PC-3 (cell line): ENCODE data around the gene FASTKD3. TPM values are rescaled to one million over a fixed set of nuclear protein-coding genes. Genes with fewer than 3 reads are reported as not detected.

ENCODE experiments used
- ATAC-seq: fragments of 200-7000 bp; cut with Tn5 transposase; 2 replicates; pipeline ENCODE4 v1.9.1; 2020; ENCODE audit warnings: mild to moderate bottlenecking, moderate library complexity
- BruUV-seq: library from RNA; stranded (reverse); fragments of 400-500 nt; replicated peaks from 2 replicates; lab custom pipeline; 2021; lab: Mats Ljungman, UMichigan
- CTCF ChIA-PET: fragments of 300-600 bp; sonication (Branson Sonifier 250); formaldehyde crosslinking; loops from one replicate; lab custom pipeline; 2022; ENCODE audit warnings: antibody characterized with exemption; lab: Charles Lee
- POLR2A ChIA-PET: fragments of 300-600 bp; sonication (Branson Sonifier 250); formaldehyde crosslinking; loops from one replicate; lab custom pipeline; 2022; ENCODE audit warnings: antibody characterized with exemption; ENCODE audit not compliant: unreplicated experiment; lab: Charles Lee
- DNase-seq: peaks from one replicate; pipeline ENCODE4 v3.0.0-alpha.2; 2015
- H2AFZ ChIP-seq: fragments of 300-600 bp; sonication (generic); 2 replicates; pipeline ENCODE4 v1.6.0; 2016; ENCODE audit warnings: antibody characterized with exemption, low read length
- H3F3A ChIP-seq: fragments of 300-600 bp; sonication (generic); one replicate; pipeline ENCODE4 v1.6.0; 2017; ENCODE audit warnings: antibody characterized with exemption, low read length, control low read depth, mild to moderate bottlenecking; ENCODE audit not compliant: unreplicated experiment
- H3K27ac ChIP-seq: fragments of 300-600 bp; sonication (generic); 2 replicates; pipeline ENCODE4 v1.5.1; 2016; ENCODE audit warnings: mild to moderate bottlenecking, low read length
- H3K27me3 ChIP-seq: fragments of 300-600 bp; sonication (generic); 2 replicates; pipeline ENCODE4 v1.6.1; 2016; ENCODE audit warnings: low read length, mixed read lengths
- H3K36me3 ChIP-seq: fragments of 300-600 bp; sonication (generic); 2 replicates; pipeline ENCODE4 v1.6.1; 2016; ENCODE audit warnings: low read depth, mixed run types, low read length, mixed read lengths
- H3K4me1 ChIP-seq: fragments of 300-600 bp; sonication (generic); 2 replicates; pipeline ENCODE4 v1.5.1; 2016; ENCODE audit warnings: low read length; ENCODE audit not compliant: insufficient read depth
- H3K4me2 ChIP-seq: fragments of 300-600 bp; sonication (generic); 2 replicates; pipeline ENCODE4 v1.6.0; 2016; ENCODE audit warnings: low read length
- H3K4me3 ChIP-seq: fragments of 300-600 bp; sonication (generic); 2 replicates; pipeline ENCODE4 v1.5.1; 2016; ENCODE audit warnings: mild to moderate bottlenecking, low read length, mixed read lengths
- H3K79me2 ChIP-seq: fragments of 300-600 bp; sonication (generic); 2 replicates; pipeline ENCODE4 v1.6.1; 2017; ENCODE audit warnings: low read length, mixed read lengths
- H3K9ac ChIP-seq: fragments of 300-600 bp; sonication (generic); 2 replicates; pipeline ENCODE4 v1.6.0; 2016; ENCODE audit warnings: mild to moderate bottlenecking, low read length
- H3K9me2 ChIP-seq: fragments of 300-600 bp; sonication (generic); replicated peaks from 2 replicates; pipeline ENCODE4 v1.6.1; 2016; ENCODE audit warnings: mixed run types, low read length, mixed read lengths
- H3K9me3 ChIP-seq: fragments of 300-600 bp; sonication (generic); 2 replicates; pipeline ENCODE4 v1.6.1; 2016; ENCODE audit warnings: low read length, mixed read lengths
- H4K20me1 ChIP-seq: fragments of 300-600 bp; sonication (generic); 2 replicates; pipeline ENCODE4 v1.6.1; 2016; ENCODE audit warnings: low read length, mixed read lengths
- CTCF ChIP-seq: fragments of 300-600 bp; sonication (generic); conservative IDR thresholded peaks from 2 replicates; pipeline ENCODE4 v1.5.1; 2017; ENCODE audit warnings: antibody characterized with exemption, low read depth, mild to moderate bottlenecking, low read length
- EZH2 ChIP-seq: fragments of 300-600 bp; sonication (generic); IDR thresholded peaks from one replicate; pipeline ENCODE4 v1.6.1; 2017; ENCODE audit warnings: antibody characterized with exemption, mild to moderate bottlenecking, low read length; ENCODE audit not compliant: unreplicated experiment
- EZH2phosphoT487 ChIP-seq: fragments of 300-600 bp; sonication (generic); IDR thresholded peaks from 2 replicates; pipeline ENCODE4 v1.6.1; 2018; ENCODE audit warnings: mild to moderate bottlenecking, antibody characterized with exemption, low read length, borderline replicate concordance
- intact Hi-C: fragments of 100-400 bp; cut with micrococcal nuclease; formaldehyde crosslinking; loops from 2 replicates; pipeline ENCODE4 v1.9.0; 2023
- total RNA-seq: library from RNA; depleted of rRNA; stranded (reverse); fragments of >200 nt; gene quantifications from 2 replicates; pipeline ENCODE4 v1.2.3, GENCODE V29; 2014

The FASTKD3 gene
- total RNA-seq, 1 experiment from 2014 or later = 16.5 TPM

DNA sequence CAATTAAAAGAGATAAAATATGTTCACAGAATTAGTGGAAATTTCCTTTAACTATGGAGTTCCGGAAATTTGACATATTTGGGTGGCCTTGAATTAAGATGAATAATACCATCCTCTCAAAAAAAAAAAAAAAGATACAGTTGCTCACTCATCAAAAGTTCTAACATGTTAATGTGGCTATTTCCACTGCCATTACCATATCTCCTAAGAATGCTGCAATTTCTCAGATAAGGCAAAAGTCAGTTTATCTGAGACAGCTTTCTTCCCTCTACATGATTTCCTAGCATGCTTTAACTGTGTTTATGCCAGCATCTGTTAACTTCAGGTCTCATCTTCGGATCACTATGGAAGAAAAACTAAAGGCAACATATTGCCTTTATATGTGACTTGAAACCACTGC is 2.6 kb downstream of the FASTKD3 start:
- no peak overlapping the region for H3K4me2 ChIP-seq

GRCh38 chr5:7857926-7858632 is 10.8 kb downstream of the FASTKD3 start:
- TF ChIP-seq EZH2 (no peak), EZH2phosphoT487 (no peak), CTCF (no peak)
- Histone ChIP-seq H3K4me2 (no peak overlapping the region), H3K27ac (no peak overlapping the region), H3K27me3 (no peaks in the 10 kb centered on the region), H3K9ac (no peak overlapping the region), H3K79me2 (no peaks in the 10 kb centered on the region), H4K20me1 (no peaks in the 10 kb centered on the region), H3F3A (no peaks in the 10 kb centered on the region), H3K9me3 (no peaks in the 10 kb centered on the region), H3K4me3 (no peak overlapping the region), H3K9me2 (no peaks in the 10 kb centered on the region), H3K4me1 (no peaks in the 10 kb centered on the region), H3K36me3 (peaks cover 32% of the 10 kb centered on the region), H2AFZ (no peak overlapping the region)
- POLR2A ChIA-PET = no interaction called here
- BruUV-seq = TSS peak; percentile 10
- DNase-seq (no peak), ATAC-seq (no peak)
- intact Hi-C loops = no loop called here
- CTCF ChIA-PET = no interaction called here

More for the DNA sequence above, 2.6 kb downstream of the FASTKD3 start:
- no peak for ATAC-seq
- ChIA-PET POLR2A (no interaction called here), CTCF (no interaction called here)
- no peaks in the 10 kb centered on the region for H3K9me3 ChIP-seq
- no peaks in the 10 kb centered on the region for H3K27me3 ChIP-seq
- H3K79me2 ChIP-seq = peaks cover 49% of the 10 kb centered on the region
- no peaks in the 10 kb centered on the region for H3K9me2 ChIP-seq
- intact Hi-C loops = loop anchor here (10.0 kb wide), 1 partner anchor 1101 kb away; no protein-coding TSS in a partner anchor
- H3K4me3 ChIP-seq = no peak overlapping the region
- H4K20me1 ChIP-seq = peaks cover 15% of the 10 kb centered on the region; the same call in 1 of the 2 replicates
- H3K4me1 ChIP-seq = peaks cover 16% of the 10 kb centered on the region
- no peak overlapping the region for H3K9ac ChIP-seq
- DNase-seq = no peak
- H3F3A ChIP-seq = no peaks in the 10 kb centered on the region
- no peak overlapping the region for H2AFZ ChIP-seq
- peaks cover 30% of the 10 kb centered on the region for H3K36me3 ChIP-seq
- TF ChIP-seq EZH2 = no peak
- TF ChIP-seq EZH2phosphoT487 = no peak
- no peak for TF ChIP-seq CTCF
- no peak overlapping the region for H3K27ac ChIP-seq
- no TSS peak for BruUV-seq

- ChIA-PET POLR2A (no interaction called here), CTCF (no interaction called here)
- Histone ChIP-seq H3K79me2 (no peaks in the 10 kb centered on the region), H3K27ac (no peak overlapping the region), H4K20me1 (no peaks in the 10 kb centered on the region), H2AFZ (no peak overlapping the region), H3K27me3 (no peaks in the 10 kb centered on the region), H3K9ac (no peak overlapping the region), H3K4me2 (no peak overlapping the region), H3K4me3 (no peak overlapping the region), H3F3A (no peaks in the 10 kb centered on the region), H3K9me3 (no peaks in the 10 kb centered on the region), H3K4me1 (no peaks in the 10 kb centered on the region), H3K36me3 (peaks cover 30% of the 10 kb centered on the region), H3K9me2 (no peaks in the 10 kb centered on the region)
- intact Hi-C loops = no loop called here
- no peak for TF ChIP-seq EZH2
- TF ChIP-seq EZH2phosphoT487 = no peak
- no peak for TF ChIP-seq CTCF
- ATAC-seq (no peak), DNase-seq (no peak)
- no TSS peak for BruUV-seq
Measured at GRCh38 chr5:7857361-7857760, 11.5 kb downstream of the FASTKD3 start.
